NCI-H524 treated with DMSO at 0.1 percent for 48 hours (cell line): ENCODE data around the gene COMMD10.

Source experiments
- DNase-seq: peaks from one replicate; lab custom pipeline; 2025; lab: John Stamatoyannopoulos, UW

The COMMD10 gene

DNA sequence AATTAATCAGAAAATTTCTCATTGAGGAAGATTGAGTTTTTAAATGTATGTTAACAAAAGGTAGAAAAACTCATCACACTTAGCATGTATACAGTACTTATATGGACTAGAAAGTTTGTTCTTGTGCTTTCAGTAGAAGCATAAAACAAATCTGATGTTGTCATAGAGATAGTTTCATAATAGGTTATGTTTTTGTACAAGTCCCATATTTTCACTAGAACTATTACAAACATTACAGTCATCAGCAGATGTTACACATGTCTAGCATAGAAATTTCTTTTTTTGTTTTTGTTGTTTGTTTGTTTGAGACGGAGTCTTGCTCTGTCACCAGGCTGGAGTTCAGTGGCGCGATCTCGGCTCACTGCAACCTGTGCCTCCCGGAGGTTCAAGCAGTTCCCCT, 131.4 kb downstream of the COMMD10 start:
- no peak for DNase-seq

DNA sequence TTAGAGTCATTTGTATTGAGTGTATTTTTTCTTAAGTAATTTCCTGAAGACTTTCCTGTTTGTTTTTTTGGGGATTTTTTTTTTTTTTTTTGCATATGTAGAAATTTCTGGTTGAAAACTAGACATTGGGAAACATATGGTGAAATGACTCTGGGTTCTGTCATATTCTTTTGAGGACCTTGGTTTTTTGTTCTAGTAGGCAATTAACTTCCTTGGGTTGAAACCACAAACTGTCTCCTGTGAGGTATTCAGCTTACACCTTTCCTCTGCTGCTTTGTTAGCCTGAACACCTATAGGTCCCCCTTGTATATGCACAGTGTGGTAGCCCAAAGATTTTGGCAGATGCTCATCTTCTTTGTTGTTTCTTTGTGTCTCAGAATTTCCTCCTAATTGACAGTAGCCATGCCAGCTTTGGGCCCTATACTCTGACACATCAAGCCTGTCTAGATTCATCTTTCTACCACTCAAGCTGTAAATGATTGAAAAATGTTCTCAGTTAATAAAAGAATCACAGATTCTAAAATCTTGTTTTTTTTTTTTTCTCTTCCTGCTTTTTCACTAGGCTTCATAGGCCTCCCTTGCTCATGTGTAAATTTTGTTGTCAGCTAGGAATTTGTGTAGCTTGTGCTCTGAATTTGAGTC, 140.6 kb downstream of the COMMD10 start:
- no peak for DNase-seq

DNA sequence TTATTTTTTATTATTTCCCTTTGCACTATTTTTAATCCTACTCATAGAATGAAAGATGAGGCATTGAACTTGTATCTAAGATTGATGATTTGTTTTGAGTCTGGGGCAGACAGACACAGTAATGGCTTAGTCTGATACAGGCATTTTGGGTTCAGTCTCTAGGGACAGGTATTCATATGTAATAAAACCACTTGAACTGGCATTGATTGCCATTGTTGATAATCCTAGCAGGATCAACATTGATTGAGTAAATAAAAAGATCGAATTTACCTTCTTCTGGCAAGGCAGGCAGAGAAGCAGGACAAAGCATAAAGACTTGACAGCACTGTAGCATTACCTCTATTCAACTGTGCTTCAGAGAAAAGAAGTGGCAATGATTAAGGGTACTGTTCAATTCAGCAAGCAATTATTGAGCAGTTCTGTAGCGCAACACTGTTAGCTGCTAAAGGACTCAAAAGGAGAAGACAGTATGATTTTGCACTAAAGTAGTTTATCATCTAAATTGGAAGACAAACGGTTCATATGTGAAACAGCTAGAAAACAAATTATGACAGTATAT, 144.4 kb downstream of the COMMD10 start:
- DNase-seq: no peak

DNA sequence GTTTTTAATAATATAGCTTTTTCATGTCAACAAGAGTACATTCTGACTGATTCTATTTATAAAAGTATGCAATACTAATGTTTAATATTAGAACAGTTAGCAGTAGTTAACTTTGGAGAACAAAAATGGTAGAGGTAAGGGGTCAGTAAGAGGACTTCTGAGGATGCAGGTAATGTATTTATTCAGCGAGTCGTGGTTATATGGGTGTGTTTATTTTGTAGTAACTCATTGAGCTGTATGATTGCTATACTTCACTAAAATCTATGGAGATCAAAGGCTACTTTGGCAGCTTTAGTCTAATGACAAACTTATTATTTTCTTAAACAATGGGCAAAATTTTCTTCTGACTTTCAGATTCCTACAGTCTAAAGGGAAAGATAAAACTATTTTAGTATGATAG, 146.5 kb downstream of the COMMD10 start:
- DNase-seq: no peak

DNA sequence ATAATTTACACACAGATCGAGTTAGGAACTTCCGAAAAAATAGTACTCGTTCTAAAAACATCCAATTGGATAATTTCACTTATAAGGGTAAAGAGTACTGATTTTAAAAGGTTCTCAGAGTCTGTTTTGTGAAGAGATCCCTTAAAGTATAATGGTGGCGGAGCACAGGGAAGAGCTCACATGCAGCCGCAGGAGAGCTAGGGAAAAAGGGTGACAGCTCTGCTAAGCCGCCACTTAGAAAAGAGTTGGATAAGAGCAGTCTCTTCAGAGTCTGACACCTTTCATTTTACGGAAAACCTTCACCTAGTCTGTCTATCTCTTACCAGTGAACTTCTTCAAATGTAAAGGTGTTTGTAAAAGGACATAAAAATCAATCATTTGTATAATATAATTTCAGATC, 149.9 kb downstream of the COMMD10 start:
- DNase-seq: no peak

DNA sequence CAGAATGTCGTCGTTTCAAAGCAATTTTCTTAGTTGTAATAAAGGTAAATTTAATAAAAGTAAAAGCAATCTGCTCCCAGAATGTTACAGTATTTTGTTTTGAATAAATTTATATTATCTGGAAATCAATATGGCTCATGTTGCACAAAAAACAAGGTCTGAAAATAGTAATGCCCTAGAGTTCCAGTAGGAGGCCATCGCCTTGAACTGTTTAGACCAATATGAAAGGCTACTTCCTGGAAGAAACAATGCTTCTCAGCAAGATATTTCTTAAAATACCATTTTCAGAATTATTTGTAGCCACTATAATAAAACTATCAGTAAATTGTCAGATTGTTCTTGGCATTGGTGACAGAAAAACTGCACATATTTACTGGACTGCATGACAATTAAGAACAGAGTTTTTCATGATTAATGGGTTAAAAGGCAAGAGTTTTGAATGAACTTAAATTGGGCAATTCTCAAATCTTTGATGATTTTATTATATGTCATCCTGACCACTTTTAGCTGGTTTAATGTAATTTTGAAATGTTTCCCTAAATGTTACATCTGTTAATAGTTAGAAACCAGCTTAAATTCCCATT, 153.2 kb downstream of the COMMD10 start:
- no peak for DNase-seq

DNA sequence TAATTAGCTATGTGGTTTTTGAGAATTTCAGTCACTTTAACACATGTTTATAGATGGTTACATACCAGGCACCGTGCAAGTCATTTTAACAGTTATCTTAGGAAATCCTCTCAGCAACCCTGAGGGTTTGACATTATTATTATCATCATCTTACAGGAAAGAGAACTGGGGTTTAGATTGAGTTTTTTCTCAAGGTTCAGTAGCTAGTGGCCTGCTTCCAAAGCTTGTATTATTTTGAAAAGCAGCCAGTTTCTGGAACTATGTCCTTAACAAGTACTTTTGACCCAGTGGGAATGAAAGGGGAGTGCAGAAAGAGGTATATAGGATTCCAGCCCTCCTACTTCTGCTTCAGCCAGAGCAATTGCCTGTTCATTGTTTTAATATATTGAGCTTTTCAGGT, 157.5 kb downstream of the COMMD10 start:
- DNase-seq: no peak

DNA sequence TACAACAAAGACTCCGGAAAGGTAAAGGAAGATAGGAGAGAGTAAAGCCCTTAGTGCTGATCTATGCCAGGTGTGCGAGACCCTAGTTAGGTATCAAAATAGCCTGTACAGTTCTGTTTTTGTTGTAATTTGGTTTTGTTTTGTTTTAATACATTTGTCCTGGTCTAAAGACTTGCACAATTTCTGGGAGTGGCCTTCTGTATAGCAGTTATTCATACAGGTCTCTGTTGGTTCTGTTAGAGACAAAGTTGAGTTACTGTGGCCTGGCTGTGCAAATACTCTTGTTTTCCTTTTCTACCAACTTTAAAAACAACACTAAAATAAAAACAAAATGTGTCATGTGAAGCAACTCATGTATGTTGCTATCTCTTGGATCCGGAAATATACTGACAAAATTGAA, 163.6 kb downstream of the COMMD10 start:
- DNase-seq: no peak

DNA sequence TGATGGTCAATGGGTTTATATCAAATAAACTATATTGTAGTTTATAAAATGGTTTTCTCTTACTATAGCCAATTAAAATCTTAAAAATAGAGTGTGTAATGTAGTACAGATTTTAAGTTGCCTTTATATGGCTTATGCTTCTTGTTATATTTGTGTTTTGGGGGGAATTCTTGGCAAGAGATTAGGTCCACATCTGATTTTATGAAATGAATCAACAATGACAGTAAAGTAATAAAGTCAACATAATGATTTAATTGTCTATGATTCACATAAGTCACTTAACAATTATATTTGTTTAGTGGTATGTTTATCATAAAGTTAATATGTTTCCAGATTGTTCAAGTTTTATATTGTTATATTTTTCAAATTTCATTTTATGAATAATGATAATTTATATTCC, 164.8 kb downstream of the COMMD10 start:
- DNase-seq: no peak

DNA sequence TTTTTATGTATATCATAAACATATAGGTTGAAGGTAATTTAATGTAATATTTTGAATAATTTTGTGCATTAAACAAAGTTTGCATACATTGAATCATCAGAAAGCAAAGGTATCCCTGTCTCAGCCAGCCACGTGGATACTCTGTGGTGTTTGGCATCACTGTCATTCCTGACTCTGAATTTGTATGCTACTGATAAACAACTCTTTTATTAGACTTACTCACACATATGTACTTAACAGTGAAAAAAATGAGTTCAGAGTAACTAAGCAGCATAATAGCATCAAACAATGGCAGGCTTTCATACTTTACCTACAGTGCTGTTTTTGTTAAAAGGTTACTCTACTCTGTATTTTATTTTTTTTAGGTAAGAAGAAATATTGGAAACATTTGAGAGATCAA, 171.9 kb downstream of the COMMD10 start:
- no peak for DNase-seq

DNA sequence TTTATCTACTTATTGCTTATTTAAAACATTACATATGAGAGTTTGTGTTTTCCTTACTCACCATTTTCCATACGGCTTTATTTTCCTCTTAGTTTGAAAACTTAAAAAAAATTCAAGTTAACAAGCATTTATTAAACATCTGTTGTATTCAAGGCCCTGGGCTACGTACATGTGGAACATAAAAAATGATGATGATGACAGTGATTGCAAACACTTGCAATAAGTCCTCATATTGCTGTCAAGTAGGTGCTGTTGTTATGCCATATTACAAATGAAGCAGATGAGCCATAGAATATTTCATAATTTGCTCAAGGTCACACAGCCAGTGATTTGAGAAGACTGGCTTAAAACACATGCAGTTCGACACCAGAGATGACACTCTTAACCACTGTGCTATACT, 180.6 kb downstream of the COMMD10 start:
- DNase-seq: no peak

DNA sequence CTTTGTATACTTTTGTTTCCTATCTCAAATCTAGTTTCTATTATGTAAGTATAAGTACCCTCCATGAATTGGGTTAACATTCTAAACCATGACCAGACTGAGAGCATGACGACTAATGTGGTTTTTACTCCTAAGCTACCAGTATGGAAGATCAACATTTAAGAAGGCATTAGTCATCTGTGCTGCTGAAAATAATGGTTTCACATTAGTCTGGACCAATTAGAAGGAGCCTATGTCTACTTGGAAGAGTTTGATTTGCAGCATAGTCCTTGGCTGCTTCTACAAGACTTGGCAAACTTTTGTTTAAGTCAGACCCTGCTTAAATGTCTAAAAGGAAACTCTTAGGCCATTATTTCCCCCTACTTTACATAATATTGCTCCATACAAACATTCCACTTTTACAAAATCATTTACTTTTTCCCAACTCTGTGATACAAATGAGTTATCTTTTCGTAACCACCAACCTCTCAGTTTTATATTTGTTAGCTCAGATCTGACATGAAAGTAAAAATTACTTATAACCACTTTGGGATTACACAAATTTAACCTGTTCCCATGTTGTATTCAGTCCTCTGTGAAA, 186.7 kb downstream of the COMMD10 start:
- DNase-seq: no peak

DNA sequence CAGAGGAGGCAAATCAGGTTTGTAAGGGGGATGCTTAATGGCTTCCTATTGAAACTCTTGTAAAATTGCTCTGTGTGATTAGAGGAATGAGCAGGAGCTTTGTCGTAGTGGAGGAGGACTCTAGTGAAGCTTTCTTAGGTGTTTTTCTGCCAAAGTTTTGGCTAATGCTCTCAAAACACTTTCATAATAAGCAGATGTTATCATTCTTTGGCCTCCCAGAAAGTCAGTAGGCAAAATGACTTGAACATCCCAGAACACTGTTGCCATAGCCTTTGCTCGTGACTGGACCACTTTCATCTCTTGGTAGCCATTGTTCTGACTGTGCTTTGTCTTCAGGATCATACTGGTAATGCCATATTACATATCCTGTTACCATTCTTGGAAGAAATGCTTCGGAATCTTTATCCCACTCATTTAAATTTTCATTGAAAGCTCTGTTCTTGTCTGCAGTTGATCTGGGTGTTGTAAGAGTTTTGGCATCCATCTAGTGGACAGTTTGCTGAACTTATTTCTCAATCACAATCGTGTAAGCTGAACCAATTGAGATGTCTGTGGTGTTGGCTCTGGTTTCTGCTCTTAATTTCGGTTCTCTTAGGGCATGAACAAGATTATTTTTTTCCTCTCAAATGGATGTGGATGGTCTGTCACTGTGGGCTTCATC, 187.6 kb downstream of the COMMD10 start:
- no peak for DNase-seq

DNA sequence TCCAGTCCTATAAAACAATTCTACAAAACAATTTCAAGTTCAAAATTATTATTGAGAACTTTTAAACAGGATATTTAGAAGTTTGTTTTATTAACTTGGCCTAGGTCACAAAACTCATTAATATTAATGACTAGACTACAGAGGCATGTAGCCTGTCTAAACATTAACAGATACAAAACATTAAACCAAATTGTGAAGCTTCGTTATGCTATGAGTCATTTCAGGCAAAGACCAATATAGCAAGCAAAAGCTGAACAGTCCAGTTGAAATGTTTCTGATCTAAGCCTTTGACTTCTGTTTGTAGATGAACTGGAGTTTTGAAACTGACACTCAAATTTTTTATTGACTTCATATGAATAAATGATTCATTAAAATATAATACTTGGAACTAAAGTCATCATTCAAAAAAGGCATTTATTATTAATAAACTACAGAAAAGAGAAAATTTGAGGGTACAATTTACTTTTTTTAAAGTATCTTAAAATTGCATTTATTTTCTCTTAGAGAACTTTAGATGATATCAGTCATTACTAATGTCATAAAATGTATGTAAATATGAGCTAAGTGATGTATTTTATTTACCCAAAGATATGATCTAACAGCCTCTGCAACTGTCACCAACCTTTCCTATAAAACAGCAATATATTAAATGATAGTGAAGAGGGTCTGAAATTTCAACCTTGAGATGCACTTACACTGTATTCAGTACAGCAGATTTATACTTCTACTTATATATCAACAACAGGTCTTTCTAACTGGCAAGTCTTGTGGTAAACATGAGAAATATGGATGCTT, 188.8 kb downstream of the COMMD10 start:
- DNase-seq: no peak

DNA sequence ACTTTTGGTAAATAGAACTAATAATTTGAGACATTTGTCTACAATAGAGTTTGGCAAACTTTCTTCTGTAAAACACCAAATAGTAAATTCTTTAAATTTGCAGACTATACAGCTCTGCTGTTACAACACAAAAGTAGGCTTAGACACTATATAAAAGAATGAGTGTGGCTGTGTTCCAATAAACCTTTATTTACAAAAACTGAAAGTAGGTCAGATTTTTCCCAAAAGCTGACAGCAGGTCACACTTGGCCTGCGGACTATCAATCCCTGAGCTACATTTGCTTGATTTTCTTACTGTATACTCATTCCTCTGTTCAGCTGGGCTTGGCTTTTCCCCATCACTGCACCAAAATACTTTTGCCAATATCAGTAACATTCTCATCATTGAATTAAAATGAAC, 189.4 kb downstream of the COMMD10 start:
- DNase-seq: no peak

DNA sequence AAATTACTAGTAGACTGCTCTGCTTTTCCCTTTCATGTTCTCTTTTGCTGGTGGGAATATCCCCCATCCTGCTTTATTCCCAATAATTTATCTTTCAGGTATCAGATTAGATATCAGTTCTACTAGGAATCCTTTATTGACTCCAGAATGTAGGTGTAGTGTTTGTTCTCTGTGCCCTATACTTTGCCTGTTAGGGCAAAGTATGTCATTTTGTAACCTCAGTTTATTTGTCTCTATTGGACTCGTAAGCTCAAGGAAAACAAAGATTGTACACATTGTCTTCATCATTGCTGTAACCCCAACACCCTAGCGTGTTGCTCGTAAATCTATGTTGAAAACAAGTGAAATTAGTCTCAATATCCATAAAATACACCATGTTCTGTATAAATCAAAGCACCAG, 190.5 kb downstream of the COMMD10 start:
- DNase-seq: no peak

DNA sequence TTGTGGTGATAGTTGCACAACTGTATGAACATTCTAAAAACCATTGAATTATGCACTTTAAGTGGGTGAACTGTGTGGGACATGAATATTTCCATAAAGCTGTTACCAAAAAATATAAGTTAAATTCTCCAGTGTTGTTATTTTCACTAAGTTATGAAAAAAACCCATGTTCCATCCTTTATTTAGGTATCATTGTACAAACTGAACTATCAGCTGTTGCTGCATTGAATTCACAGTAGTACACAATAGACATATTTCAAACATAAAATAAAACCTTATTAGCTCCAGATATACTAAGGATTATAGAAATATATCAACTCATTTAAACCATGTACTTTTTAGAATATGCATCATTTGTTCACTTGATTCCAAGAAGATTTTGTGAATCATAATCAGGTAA, 192.1 kb downstream of the COMMD10 start:
- DNase-seq: no peak

DNA sequence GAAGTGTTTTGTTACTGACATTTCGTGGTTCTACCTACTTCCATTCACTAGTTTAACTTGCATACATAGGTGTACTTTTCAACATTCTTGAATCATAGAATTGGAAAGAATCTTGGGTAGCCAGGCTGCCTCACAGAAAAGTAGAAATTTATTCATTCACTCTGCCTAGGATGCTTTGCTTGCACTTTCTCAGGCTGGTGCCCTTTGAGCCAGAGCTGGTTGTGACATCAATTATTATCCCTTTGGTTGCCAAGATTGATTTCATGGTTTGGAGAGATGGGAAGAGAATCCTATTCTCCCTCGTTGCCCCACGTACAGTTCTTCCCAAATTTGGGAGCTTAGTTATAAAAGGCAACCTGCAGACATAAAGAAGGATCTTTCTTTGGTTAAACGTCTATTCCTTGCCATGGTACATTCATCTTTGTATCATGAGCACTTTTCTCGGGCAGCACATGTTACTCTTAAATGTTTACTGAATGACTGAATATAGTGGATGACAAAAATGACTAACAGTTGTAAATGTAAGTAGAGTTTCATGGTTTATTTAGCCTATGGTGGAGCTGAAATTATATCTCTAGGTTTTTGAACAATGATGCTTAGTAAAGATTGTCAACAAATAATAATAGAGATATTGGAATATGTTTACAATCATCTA, 195.5 kb downstream of the COMMD10 start:
- DNase-seq: no peak

DNA sequence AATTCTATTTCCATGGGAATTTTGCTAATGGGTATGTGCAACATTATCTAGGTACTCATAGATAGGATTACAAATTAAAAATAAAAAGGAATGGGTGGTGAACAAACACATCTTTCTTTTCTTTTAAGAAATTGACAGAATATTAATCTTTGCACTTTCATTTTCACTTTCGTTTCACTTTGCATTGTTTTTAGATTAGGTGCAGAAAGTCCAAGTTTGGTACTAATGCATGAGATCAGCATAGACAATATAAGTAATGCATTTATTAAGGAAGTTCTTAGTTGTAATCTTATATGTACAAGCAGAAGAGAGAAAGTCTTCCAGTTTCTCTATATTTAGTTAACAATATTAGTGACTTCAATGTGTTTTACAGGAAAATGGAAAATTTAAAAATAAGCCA, 196.5 kb downstream of the COMMD10 start:
- DNase-seq: no peak

DNA sequence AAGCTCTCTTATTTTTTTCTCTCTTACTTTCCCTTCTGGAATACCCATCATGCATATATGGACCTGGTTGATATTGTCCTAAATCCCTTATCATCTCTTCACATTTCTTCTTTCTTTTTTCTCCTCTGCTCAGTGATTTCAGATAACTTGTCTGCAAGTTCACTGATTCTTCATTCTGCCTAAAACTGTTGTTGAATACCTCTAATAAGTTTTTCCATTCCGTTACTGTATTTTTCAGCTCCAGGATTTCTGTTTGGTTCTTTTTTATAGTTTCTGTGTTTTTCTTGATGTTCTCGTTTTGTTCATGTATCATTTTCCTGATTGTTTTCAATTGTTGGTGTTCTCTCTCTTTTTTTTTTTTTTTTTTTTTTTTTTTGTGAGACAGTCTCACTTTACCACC, 203.7 kb downstream of the COMMD10 start:
- no peak for DNase-seq

DNA sequence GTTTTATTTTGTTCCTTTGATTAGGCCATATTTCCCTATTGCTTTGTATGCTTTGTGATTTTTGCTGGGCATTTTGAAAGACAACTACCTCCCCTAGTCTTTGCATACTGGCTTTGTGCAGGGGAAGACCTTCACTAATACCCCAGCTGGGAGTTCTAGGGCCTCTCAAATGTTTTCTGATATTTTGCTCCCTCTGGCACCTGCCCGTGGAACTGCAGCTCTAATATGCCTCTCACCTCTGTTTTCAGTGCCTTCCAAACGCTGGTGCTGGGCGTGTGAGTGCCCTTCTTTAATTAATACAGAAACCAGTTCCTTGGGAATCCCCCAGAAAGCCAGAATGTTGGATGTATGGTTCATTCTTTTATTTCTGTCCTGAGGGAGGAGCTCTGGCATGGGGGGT, 204.5 kb downstream of the COMMD10 start:
- DNase-seq: no peak

DNA sequence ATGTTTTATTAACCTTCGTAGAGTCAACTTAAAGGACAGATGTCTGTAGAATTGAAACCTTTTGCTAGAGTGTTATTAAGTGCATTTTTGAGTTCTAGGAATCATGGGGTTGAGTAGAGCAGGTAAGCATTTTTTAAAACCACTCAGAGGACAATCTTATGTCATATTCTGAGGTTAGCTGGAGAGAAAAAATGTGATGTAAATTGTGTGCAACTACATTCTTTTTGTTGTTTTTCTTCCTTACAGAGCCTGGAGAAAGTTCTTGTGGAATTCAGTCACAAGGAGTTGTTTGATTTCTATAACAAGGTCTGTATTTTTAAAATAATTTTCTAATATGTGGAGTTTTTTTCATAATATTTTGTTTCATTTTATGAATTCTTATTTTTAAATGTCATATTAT, 206.4 kb downstream of the COMMD10 start:
- DNase-seq: no peak
